Upper lobe of left lung (tissue), 6 donors: Measurements from ENCODE around the gene PML. TPM values are rescaled to one million over a fixed set of nuclear protein-coding genes. Genes with fewer than 3 reads are reported as not detected.

ENCODE experiments used
- ATAC-seq, 2 donors: fragments of 200-7000 bp; cut with Tn5 transposase; one replicate each; pipeline ENCODE4 v1.9.1; 2022; ENCODE audit warnings: mild to moderate bottlenecking in 2 of 2, moderate library complexity in 2 of 2; ENCODE audit not compliant: low FRiP score in 2 of 2
- DNase-seq, 2 donors: peaks; one replicate each; pipeline ENCODE4 v3.0.0-alpha.2; 2019 to 2020
- H3K27ac ChIP-seq, 4 donors: fragments of 200-600 bp; sonication (generic); one replicate each; pipeline ENCODE4 v1.5.1; 2016 to 2019
- H3K27me3 ChIP-seq, 4 donors: fragments of 200-600 bp; sonication (generic); one replicate each; pipeline ENCODE4 v1.5.1; 2017 to 2019
- H3K36me3 ChIP-seq, 4 donors: fragments of 200-600 bp; sonication (generic); one replicate each; pipeline ENCODE4 v1.5.1; 2016 to 2019
- H3K4me1 ChIP-seq, 4 donors: fragments of 200-600 bp; sonication (generic); one replicate each; pipeline ENCODE4 v1.5.1; 2018 to 2019
- H3K4me3 ChIP-seq, 4 donors: fragments of 200-600 bp; sonication (generic); one replicate each; pipeline ENCODE4 v1.5.1; 2017 to 2019; ENCODE audit warnings: mild to moderate bottlenecking in 2 of 4, moderate library complexity in 1 of 4
- H3K9me3 ChIP-seq, 4 donors: fragments of 200-600 bp; sonication (generic); one replicate each; pipeline ENCODE4 v1.5.1; 2018 to 2019
- EP300 ChIP-seq, 4 donors: sonication (generic); formaldehyde crosslinking; IDR thresholded peaks; one replicate each; pipeline ENCODE4 v1.5.1; 2017; ENCODE audit warnings: antibody characterized with exemption in 4 of 4, control low read depth in 2 of 4
- POLR2A ChIP-seq, 4 donors: fragments of 450-650 bp; IDR thresholded peaks; one replicate each; pipeline ENCODE4 v1.5.1; 2016 to 2017; ENCODE audit warnings: antibody characterized with exemption in 4 of 4, mild to moderate bottlenecking in 2 of 4
- POLR2AphosphoS5 ChIP-seq, 2 donors: sonication (generic); formaldehyde crosslinking; IDR thresholded peaks; one replicate each; pipeline ENCODE4 v1.5.1; 2017; ENCODE audit warnings: antibody characterized with exemption in 2 of 2
- WGBS, 2 donors: methylation state at CpG; one replicate each; pipeline ENCODE4 v1.1.5; 2017 to 2018; 5-methylcytosine and 5-hydroxymethylcytosine counted together
- total RNA-seq, 6 donors: library from RNA; depleted of rRNA in 4 of 6; stranded (reverse); fragments of >200 nt in 4 of 6; gene quantifications; one replicate each; pipeline versions ENCODE4 v1.1.0 to v1.2.1, GENCODE V29; 2016 to 2021
- TF ChIP-seq, protein P1 (sequence below), 6 experiments: fragments of 450-650 bp in 4 of 6; fragments of 200-600 bp in 2 of 6; sonication (generic) in 2 of 6; IDR thresholded peaks; one replicate each; pipeline ENCODE4 v1.5.1; 2016 to 2019; ENCODE audit warnings: antibody characterized with exemption in 6 of 6
- donor health status: DM: no; HTN: no; CAD: no; lungs with moderate emphysema.
- donor health status: DM: no; HTN: yes; CAD: no; lungs with severe emphysema.

The PML gene
- total RNA-seq, 6 donors from 2014 or later, result 63.1 to 247 (median 92.9) TPM

DNA sequence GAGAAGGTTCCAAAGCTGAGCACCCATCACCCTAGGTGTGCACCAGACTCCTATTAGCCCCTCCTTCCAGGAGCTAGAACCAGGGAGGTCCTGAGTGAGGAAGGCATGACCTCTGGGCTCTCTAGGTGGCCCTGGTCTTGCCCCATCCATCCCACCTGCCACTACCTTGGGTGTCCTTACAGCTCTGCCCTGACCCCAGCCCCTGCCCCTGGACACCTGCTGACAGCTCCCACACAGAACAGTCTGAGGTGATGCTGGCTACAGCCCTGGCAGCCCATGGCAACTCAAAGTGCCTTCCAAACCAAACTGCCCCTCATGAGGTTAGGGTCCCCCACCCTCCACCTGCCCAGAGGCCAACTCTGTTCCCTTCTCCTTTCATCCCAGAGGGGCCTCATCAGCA, 50.7 kb downstream of the PML start:
- Histone ChIP-seq H3K4me1 (peaks cover 16 to 41% (median 24%) of the 10 kb centered on the region in 4 donors), H3K9me3 (no peaks in the 10 kb centered on the region), H3K4me3 (no peak overlapping the region), H3K27me3 (no peaks in the 10 kb centered on the region), H3K27ac (peak overlapping the region in 1 of 4 donors; percentile 81), H3K36me3 (peaks cover 0 to 43% (median 15%) of the 10 kb centered on the region in 4 donors)
- ATAC-seq (no peak), DNase-seq (no peak)
- TF ChIP-seq POLR2A (IDR thresholded peaks at IDR 0.05) (no peak), EP300 (IDR thresholded peaks at IDR 0.05) (no peak), POLR2AphosphoS5 (IDR thresholded peaks at IDR 0.05) (no peak)
- TF ChIP-seq, protein P1, sequence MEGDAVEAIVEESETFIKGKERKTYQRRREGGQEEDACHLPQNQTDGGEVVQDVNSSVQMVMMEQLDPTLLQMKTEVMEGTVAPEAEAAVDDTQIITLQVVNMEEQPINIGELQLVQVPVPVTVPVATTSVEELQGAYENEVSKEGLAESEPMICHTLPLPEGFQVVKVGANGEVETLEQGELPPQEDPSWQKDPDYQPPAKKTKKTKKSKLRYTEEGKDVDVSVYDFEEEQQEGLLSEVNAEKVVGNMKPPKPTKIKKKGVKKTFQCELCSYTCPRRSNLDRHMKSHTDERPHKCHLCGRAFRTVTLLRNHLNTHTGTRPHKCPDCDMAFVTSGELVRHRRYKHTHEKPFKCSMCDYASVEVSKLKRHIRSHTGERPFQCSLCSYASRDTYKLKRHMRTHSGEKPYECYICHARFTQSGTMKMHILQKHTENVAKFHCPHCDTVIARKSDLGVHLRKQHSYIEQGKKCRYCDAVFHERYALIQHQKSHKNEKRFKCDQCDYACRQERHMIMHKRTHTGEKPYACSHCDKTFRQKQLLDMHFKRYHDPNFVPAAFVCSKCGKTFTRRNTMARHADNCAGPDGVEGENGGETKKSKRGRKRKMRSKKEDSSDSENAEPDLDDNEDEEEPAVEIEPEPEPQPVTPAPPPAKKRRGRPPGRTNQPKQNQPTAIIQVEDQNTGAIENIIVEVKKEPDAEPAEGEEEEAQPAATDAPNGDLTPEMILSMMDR (IDR thresholded peaks at IDR 0.05), result no peak

- no peak for TF ChIP-seq POLR2AphosphoS5 (IDR thresholded peaks at IDR 0.05)
- TF ChIP-seq EP300 (IDR thresholded peaks at IDR 0.05), result no peak
- TF ChIP-seq, protein P1 (IDR thresholded peaks at IDR 0.05), result no peak
- no peak for TF ChIP-seq POLR2A (IDR thresholded peaks at IDR 0.05)
- peaks cover 0 to 43% (median 15%) of the 10 kb centered on the region in 4 donors for H3K36me3 ChIP-seq
- H3K27ac ChIP-seq, result peak overlapping the region in 1 of 4 donors; percentile 81
- ATAC-seq (no peak), DNase-seq (no peak)
- WGBS, 2 donors, result 86 to 88% methylated on average over 5 to 7 of the region's 7 CpGs
- no peak overlapping the region for H3K4me3 ChIP-seq
- no peaks in the 10 kb centered on the region for H3K27me3 ChIP-seq
- peaks cover 20 to 42% (median 24%) of the 10 kb centered on the region in 4 donors for H3K4me1 ChIP-seq
- H3K9me3 ChIP-seq, result no peaks in the 10 kb centered on the region
Measured at GRCh38 chr15:74045636-74046274, 51.2 kb downstream of the PML start.

GRCh38 chr15:74046275-74046674, 51.8 kb downstream of the PML start:
- H3K4me1 ChIP-seq, result peaks cover 20 to 41% (median 28%) of the 10 kb centered on the region in 4 donors
- TF ChIP-seq POLR2A (IDR thresholded peaks at IDR 0.05) (no peak), EP300 (IDR thresholded peaks at IDR 0.05) (no peak), POLR2AphosphoS5 (IDR thresholded peaks at IDR 0.05) (no peak)
- TF ChIP-seq, protein P1 (IDR thresholded peaks at IDR 0.05), result no peak
- H3K27me3 ChIP-seq, result no peaks in the 10 kb centered on the region
- no peaks in the 10 kb centered on the region for H3K9me3 ChIP-seq
- ATAC-seq (no peak), DNase-seq (no peak)
- H3K4me3 ChIP-seq, result no peak overlapping the region
- 83 to 86% methylated on average over 6 to 7 of the region's 7 CpGs for WGBS, 2 donors
- H3K36me3 ChIP-seq, result peaks cover 0 to 38% (median 15%) of the 10 kb centered on the region in 4 donors
- peak overlapping the region in 1 of 4 donors; percentile 45 for H3K27ac ChIP-seq

- H3K4me3 ChIP-seq, result no peak overlapping the region
- H3K36me3 ChIP-seq, result peaks cover 0 to 5% (median 1%) of the 10 kb centered on the region in 4 donors
- H3K27ac ChIP-seq, result peak overlapping the region; percentile 6 to 88 (median 78)
- ATAC-seq, result no peak
- DNase-seq, result no peak
- 81 to 87% methylated on average over 5 of the region's 5 CpGs for WGBS, 2 donors
- no peaks in the 10 kb centered on the region for H3K9me3 ChIP-seq
- peaks cover 36 to 61% (median 46%) of the 10 kb centered on the region in 4 donors for H3K4me1 ChIP-seq
- no peaks in the 10 kb centered on the region for H3K27me3 ChIP-seq
- TF ChIP-seq, protein P1 (IDR thresholded peaks at IDR 0.05), result no peak
Measured at GRCh38 chr15:74050127-74050526, 55.6 kb downstream of the PML start.
